ENCODE measurements around the gene KCNN1.

- TF ChIP-seq CTCF (IDR thresholded peaks at IDR 0.05; ENCODE audit: insufficient read depth, low read length) (no peak), POLR2AphosphoS5 (IDR thresholded peaks at IDR 0.05; ENCODE audit: low read depth) (no peak), REST (IDR thresholded peaks at IDR 0.05; ENCODE audit: insufficient replicate concordance, low read depth) (no peak)
Measured at GRCh38 chr19:17975032-17975431, 8.1 kb downstream of the KCNN1 start.
